Keratinocyte (primary cell): ENCODE measurements around the gene B4GALNT3. TPM values are rescaled to one million over a fixed set of nuclear protein-coding genes. Genes with fewer than 3 reads are reported as not detected.

Experiments
- DNase-seq: peaks from one replicate; pipeline ENCODE4 v3.0.0-alpha.2; 2011; ENCODE audit warnings: low read depth, missing footprints, low spot score
- FAIRE-seq: peaks from 2 replicates; lab custom pipeline; 2011; peaks lifted over from hg19 to GRCh38; lab: Jason Lieb, UNC
- H2AFZ ChIP-seq: 2 replicates; pipeline ENCODE4 v1.6.0; 2012; ENCODE audit warnings: low read length, control low read depth, inconsistent platforms; ENCODE audit not compliant: control insufficient read depth
- H3K27ac ChIP-seq: 2 replicates; pipeline ENCODE4 v1.5.1; 2011; ENCODE audit warnings: low read length; ENCODE audit not compliant: control insufficient read depth, insufficient read depth
- H3K27me3 ChIP-seq: 3 replicates; pipeline ENCODE4 v1.6.0; 2011; ENCODE audit warnings: low read length; ENCODE audit not compliant: control insufficient read depth, insufficient read depth; ENCODE audit errors: extremely low read depth
- H3K36me3 ChIP-seq, 2 experiments: 2 replicates in 1 of 2; 3 replicates in 1 of 2; pipeline ENCODE4 v1.5.1; 2011; ENCODE audit warnings: low read length in 2 of 2, mild to moderate bottlenecking in 1 of 2; ENCODE audit not compliant: control insufficient read depth in 2 of 2, insufficient read depth in 2 of 2; ENCODE audit errors: extremely low read depth in 1 of 2
- H3K4me1 ChIP-seq: 3 replicates; pipeline ENCODE4 v1.5.1; 2011; ENCODE audit warnings: low read length; ENCODE audit not compliant: control insufficient read depth, insufficient read depth; ENCODE audit errors: extremely low read depth
- H3K4me2 ChIP-seq: 3 replicates; pipeline ENCODE4 v1.6.0; 2011; ENCODE audit warnings: low read depth, low read length; ENCODE audit not compliant: control insufficient read depth, insufficient read depth; ENCODE audit errors: extremely low read depth
- H3K4me3 ChIP-seq, 3 experiments: fragments of 200-600 bp in 1 of 3; sonication (generic) in 1 of 3; 2 replicates in 2 of 3; 3 replicates in 1 of 3; pipeline ENCODE4 v1.5.1; 2011 to 2016; ENCODE audit warnings: low read length in 3 of 3, mild to moderate bottlenecking in 3 of 3, control low read depth in 2 of 3, inconsistent platforms in 1 of 3, low read depth in 1 of 3, mixed read lengths in 1 of 3, mixed run types in 1 of 3, moderate library complexity in 1 of 3; ENCODE audit not compliant: control insufficient read depth in 2 of 3, insufficient read depth in 2 of 3; ENCODE audit errors: extremely low read depth in 1 of 3
- H3K79me2 ChIP-seq: 2 replicates; pipeline ENCODE4 v1.6.0; 2012; ENCODE audit warnings: low read length; ENCODE audit not compliant: control insufficient read depth, insufficient read depth
- H3K9ac ChIP-seq: 3 replicates; pipeline ENCODE4 v1.6.0; 2011; ENCODE audit warnings: low read length; ENCODE audit not compliant: control insufficient read depth, insufficient read depth; ENCODE audit errors: extremely low read depth
- H3K9me1 ChIP-seq: 3 replicates; pipeline ENCODE4 v1.6.0; 2011; ENCODE audit warnings: low read length; ENCODE audit not compliant: control insufficient read depth, insufficient read depth; ENCODE audit errors: extremely low read depth
- H3K9me3 ChIP-seq: 2 replicates; pipeline ENCODE4 v1.5.1; 2012; ENCODE audit warnings: low read depth, low read length; ENCODE audit not compliant: control insufficient read depth
- H4K20me1 ChIP-seq: 3 replicates; pipeline ENCODE4 v1.6.0; 2011; ENCODE audit warnings: low read length; ENCODE audit not compliant: control insufficient read depth, insufficient read depth; ENCODE audit errors: extremely low read depth
- CTCF ChIP-seq, 3 experiments: IDR thresholded peaks in 1 of 3; conservative IDR thresholded peaks in 1 of 3; optimal IDR thresholded peaks in 1 of 3; 2 replicates in 2 of 3; 3 replicates in 1 of 3; pipeline versions ENCODE3 to v1.5.1; 2011; ENCODE audit warnings: low read length in 3 of 3, mild to moderate bottlenecking in 3 of 3, moderate library complexity in 2 of 3, control low read depth in 1 of 3, inconsistent platforms in 1 of 3; ENCODE audit not compliant: insufficient read depth in 2 of 3; ENCODE audit errors: extremely low read depth in 1 of 3
- EZH2 ChIP-seq: IDR thresholded peaks from one replicate; pipeline ENCODE4 v1.6.1; 2012; ENCODE audit warnings: inconsistent platforms, mild to moderate bottlenecking, low read length, moderate library complexity
- dilution Hi-C: fragments of 300-500 bp; cut with MboI; formaldehyde crosslinking; loops from one replicate; pipeline ENCODE4 v1.7.0; 2020; ENCODE audit warnings: low sequenced_read_pairs; ENCODE audit not compliant: extremely low pct_ligation_motif_present
- polyA plus RNA-seq, 5 experiments: library from polyadenylated mRNA; depleted of rRNA in 3 of 5; stranded (reverse) in 3 of 5; stranded (forward) in 1 of 5; unstranded in 1 of 5; fragments of >200 nt; gene quantifications; 1 replicate in 1 of 5; 2 replicates in 3 of 5; 3 replicates in 1 of 5; pipeline versions ENCODE4 v1.2.1 to v1.2.3, GENCODE V29; 2011 to 2012; ENCODE audit warnings: missing spikeins in 2 of 5, low read depth in 1 of 5, low replicate concordance in 1 of 5

The B4GALNT3 gene
- polyA plus RNA-seq, 1 donor (not counting 4 experiments of a cell fraction or from before 2014, with no cell fraction given), result 7.5 TPM

GRCh38 chr12:508795-509194 is 49.1 kb downstream of the B4GALNT3 start:
- H3K9me1 ChIP-seq, result peaks cover 2% of the 10 kb centered on the region
- dilution Hi-C loops, result no loop called here
- H3K9me3 ChIP-seq, result no peaks in the 10 kb centered on the region
- H3K4me1 ChIP-seq, result peaks cover 23% of the 10 kb centered on the region
- DNase-seq (no peak), FAIRE-seq (peak; percentile 76)
- peak overlapping the region; percentile 85 for H3K27ac ChIP-seq
- no peak for TF ChIP-seq EZH2
- TF ChIP-seq CTCF (optimal IDR thresholded peaks at IDR 0.05 in 1 of 3, IDR thresholded peaks at IDR 0.05 in 1 of 3, conservative IDR thresholded peaks at IDR 0.05 in 1 of 3; ENCODE audit: extremely low read depth in 1 of 3, insufficient read depth in 2 of 3, low read length in 3 of 3), result no peak
- H4K20me1 ChIP-seq, result no peaks in the 10 kb centered on the region
- H3K4me3 ChIP-seq, result no peak overlapping the region
- H3K4me2 ChIP-seq, result peak overlapping the region; percentile 73
- H2AFZ ChIP-seq, result no peak overlapping the region
- no peaks in the 10 kb centered on the region for H3K36me3 ChIP-seq
- H3K27me3 ChIP-seq, result no peaks in the 10 kb centered on the region
- H3K9ac ChIP-seq, result no peak overlapping the region
- H3K79me2 ChIP-seq, result no peaks in the 10 kb centered on the region

DNA sequence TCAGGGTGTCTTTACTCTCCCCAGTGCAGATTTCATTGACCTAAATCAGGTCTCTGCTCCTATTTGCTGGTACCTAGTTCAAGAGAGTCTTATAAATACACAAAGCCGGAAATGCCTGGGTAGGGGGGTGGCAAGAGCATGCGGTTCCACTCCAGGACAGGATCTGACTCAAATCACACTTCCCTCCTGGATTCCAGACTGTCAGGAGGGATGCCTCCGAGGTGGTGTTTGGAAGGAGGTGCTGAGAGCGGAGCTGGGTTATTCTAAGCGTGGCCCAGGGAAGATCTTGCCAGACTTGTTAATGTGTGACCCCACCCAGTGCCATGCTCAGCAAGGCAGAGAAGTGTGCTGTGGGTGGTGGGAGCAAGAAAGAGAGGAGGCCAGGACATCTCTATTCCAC is 49.8 kb downstream of the B4GALNT3 start:
- dilution Hi-C loops, result no loop called here
- Histone ChIP-seq H3K36me3 (no peaks in the 10 kb centered on the region), H3K27ac (peak overlapping the region; percentile 85), H3K9me1 (peaks cover 2% of the 10 kb centered on the region), H3K9ac (peak overlapping the region; percentile 53), H2AFZ (peak overlapping the region; percentile 20), H3K4me2 (peak overlapping the region; percentile 73), H4K20me1 (no peaks in the 10 kb centered on the region), H3K4me1 (peaks cover 23% of the 10 kb centered on the region), H3K79me2 (no peaks in the 10 kb centered on the region), H3K27me3 (no peaks in the 10 kb centered on the region), H3K9me3 (no peaks in the 10 kb centered on the region), H3K4me3 (peak overlapping the region in 2 of 3 experiments; percentile 38 to 47)
- no peak for DNase-seq
- peak; percentile 94 for FAIRE-seq
- no peak for TF ChIP-seq EZH2
- no peak for TF ChIP-seq CTCF (optimal IDR thresholded peaks at IDR 0.05 in 1 of 3, IDR thresholded peaks at IDR 0.05 in 1 of 3, conservative IDR thresholded peaks at IDR 0.05 in 1 of 3; ENCODE audit: extremely low read depth in 1 of 3, insufficient read depth in 2 of 3, low read length in 3 of 3)
